SU-DHL-6 (cell line): ENCODE results near the gene DIO1.

Experiments used
- H2AFZ ChIP-seq: fragments of 200-600 bp; sonication (generic); 2 replicates; pipeline ENCODE4 v1.6.1; 2014; ENCODE audit warnings: low read depth, mild to moderate bottlenecking, moderate library complexity, mixed read lengths, antibody characterized with exemption, low read length; ENCODE audit not compliant: severe bottlenecking
- H3F3A ChIP-seq: fragments of 200-600 bp; shearing (Covaris generic); 2 replicates; pipeline ENCODE4 v1.6.0; 2016; ENCODE audit warnings: antibody characterized with exemption, mild to moderate bottlenecking; ENCODE audit not compliant: insufficient read depth
- H3K27ac ChIP-seq: fragments of 200-600 bp; sonication (generic); 2 replicates; pipeline ENCODE4 v1.5.1; 2016; ENCODE audit warnings: low read depth, mild to moderate bottlenecking, low read length, moderate library complexity, mixed read lengths
- H3K27me3 ChIP-seq: fragments of 200-600 bp; sonication (generic), shearing (Covaris generic); 2 replicates; pipeline ENCODE4 v1.6.0; 2014; ENCODE audit warnings: mild to moderate bottlenecking, low read length
- H3K36me3 ChIP-seq: fragments of 200-600 bp; sonication (generic); 2 replicates; pipeline ENCODE4 v1.6.1; 2014; ENCODE audit warnings: mild to moderate bottlenecking, low read length, mixed read lengths
- H3K4me2 ChIP-seq: fragments of 300-600, 200-600 bp; shearing (Covaris generic), sonication (generic); 2 replicates; pipeline ENCODE4 v1.6.0; 2014; ENCODE audit warnings: low read length, low read depth, mild to moderate bottlenecking; ENCODE audit not compliant: poor library complexity, severe bottlenecking
- H3K4me3 ChIP-seq: fragments of 200-600 bp; sonication (generic); 2 replicates; pipeline ENCODE4 v1.5.1; 2014; ENCODE audit warnings: antibody characterized with exemption, low read length, mild to moderate bottlenecking, mixed read lengths; ENCODE audit not compliant: insufficient read depth, poor library complexity, severe bottlenecking
- H3K79me2 ChIP-seq: fragments of 200-600 bp; sonication (generic); 2 replicates; pipeline ENCODE4 v1.6.1; 2014; ENCODE audit warnings: mild to moderate bottlenecking, low read length, moderate library complexity; ENCODE audit not compliant: insufficient read depth
- H3K9ac ChIP-seq: fragments of 200-600 bp; sonication (generic); 2 replicates; pipeline ENCODE4 v1.7.0; 2014; ENCODE audit warnings: mild to moderate bottlenecking, low read length
- H3K9me2 ChIP-seq: fragments of 200-600 bp; sonication (generic); replicated peaks from 2 replicates; pipeline ENCODE4 v1.6.1; 2014; ENCODE audit warnings: low read length; ENCODE audit not compliant: insufficient read depth
- H3K9me3 ChIP-seq: fragments of 200-600 bp; sonication (generic); 2 replicates; pipeline ENCODE4 v1.6.1; 2014; ENCODE audit warnings: low read length, mixed read lengths; ENCODE audit not compliant: insufficient read depth
- H4K20me1 ChIP-seq: fragments of 200-600 bp; sonication (generic); 2 replicates; pipeline ENCODE4 v1.6.1; 2014; ENCODE audit warnings: low read depth, mild to moderate bottlenecking, antibody characterized with exemption, low read length, moderate library complexity, mixed read lengths
- CTCF ChIP-seq: fragments of 200-600 bp; sonication (generic); IDR thresholded peaks from one replicate; pipeline ENCODE4 v1.5.1; 2017; ENCODE audit warnings: antibody characterized with exemption, mild to moderate bottlenecking, low read length, moderate library complexity; ENCODE audit not compliant: insufficient read depth, poor library complexity, severe bottlenecking
- EZH2phosphoT487 ChIP-seq: fragments of 200-600 bp; sonication (generic), shearing (Covaris generic); conservative IDR thresholded peaks from 2 replicates; pipeline ENCODE4 v1.6.1; 2018; ENCODE audit warnings: mild to moderate bottlenecking, antibody characterized with exemption, low read length, moderate library complexity, mixed read lengths

The DIO1 gene

GRCh38 chr1:53888681-53889080 lies 5.3 kb upstream of the DIO1 start:
- Histone ChIP-seq H3K36me3 (no peaks in the 10 kb centered on the region), H4K20me1 (no peaks in the 10 kb centered on the region), H3K9ac (peak overlapping the region; percentile 68), H3F3A (no peaks in the 10 kb centered on the region), H3K4me2 (peak overlapping the region; percentile 57), H3K9me3 (no peaks in the 10 kb centered on the region), H3K4me3 (peak overlapping the region; percentile 65), H3K79me2 (no peaks in the 10 kb centered on the region), H3K27me3 (no peaks in the 10 kb centered on the region), H2AFZ (no peak overlapping the region), H3K27ac (no peak overlapping the region), H3K9me2 (no peaks in the 10 kb centered on the region)
- TF ChIP-seq EZH2phosphoT487 = no peak
- no peak for TF ChIP-seq CTCF

- H3K27ac ChIP-seq = no peak within 1 kb of the TSS
- H3K4me2 ChIP-seq = peak within 1 kb of the TSS; percentile 57
- no peaks in the 10 kb centered on the region for H3F3A ChIP-seq
- no peaks in the 10 kb centered on the region for H3K9me3 ChIP-seq
- H3K9ac ChIP-seq = peak within 1 kb of the TSS; percentile 68
- H4K20me1 ChIP-seq = no peaks in the 10 kb centered on the region
- peak within 1 kb of the TSS; percentile 81 for H2AFZ ChIP-seq
- H3K79me2 ChIP-seq = no peaks in the 10 kb centered on the region
- H3K4me3 ChIP-seq = peak within 1 kb of the TSS; percentile 65
- H3K9me2 ChIP-seq = no peaks in the 10 kb centered on the region
- no peaks in the 10 kb centered on the region for H3K36me3 ChIP-seq
- no peaks in the 10 kb centered on the region for H3K27me3 ChIP-seq
- TF ChIP-seq CTCF (no peak), EZH2phosphoT487 (no peak)
Measured at GRCh38 chr1:53889304-53890298, 4.4 kb upstream of the DIO1 start, which contains the start of gene YIPF1. TSS of gene YIPF1 (minus strand) at chr1:53889797. CDS start at chr1:53888937, 860 bp downstream.

GRCh38 chr1:53890522-53890941 lies 3.5 kb upstream of the DIO1 start:
- no peaks in the 10 kb centered on the region for H3F3A ChIP-seq
- peak overlapping the region; percentile 57 for H3K4me2 ChIP-seq
- TF ChIP-seq EZH2phosphoT487 = no peak
- no peak for TF ChIP-seq CTCF
- peak overlapping the region; percentile 81 for H2AFZ ChIP-seq
- no peaks in the 10 kb centered on the region for H3K36me3 ChIP-seq
- H3K9ac ChIP-seq = peak overlapping the region; percentile 68
- no peaks in the 10 kb centered on the region for H3K27me3 ChIP-seq
- no peaks in the 10 kb centered on the region for H4K20me1 ChIP-seq
- H3K9me3 ChIP-seq = no peaks in the 10 kb centered on the region
- no peak overlapping the region for H3K4me3 ChIP-seq
- H3K79me2 ChIP-seq = no peaks in the 10 kb centered on the region
- H3K27ac ChIP-seq = no peak overlapping the region
- no peaks in the 10 kb centered on the region for H3K9me2 ChIP-seq
